Breast epithelium (tissue), 3 donors: Measurements from ENCODE around the gene SLC12A7.

Experiments used
- CTCF ChIP-seq, 3 donors: fragments of 450-650 bp; IDR thresholded peaks; one replicate each; pipeline ENCODE4 v1.5.1; 2016 to 2017; ENCODE audit warnings: antibody characterized with exemption in 3 of 3, mild to moderate bottlenecking in 3 of 3, moderate library complexity in 3 of 3
- POLR2A ChIP-seq: fragments of 450-650 bp; IDR thresholded peaks from one replicate; pipeline ENCODE4 v1.6.1; 2016; ENCODE audit warnings: antibody characterized with exemption, mild to moderate bottlenecking, moderate library complexity
- POLR2AphosphoS5 ChIP-seq, 3 donors: sonication (generic); formaldehyde crosslinking; IDR thresholded peaks; one replicate each; pipeline ENCODE4 v1.6.1; 2017; ENCODE audit warnings: antibody characterized with exemption in 3 of 3

- TF ChIP-seq CTCF (IDR thresholded peaks at IDR 0.05) (no peak), POLR2A (no peak), POLR2AphosphoS5 (IDR thresholded peaks at IDR 0.05) (no peak)
These were observed 44.4 kb downstream of the SLC12A7 start for GRCh38 chr5:1067141-1068121.
